Heart left ventricle (tissue), 13 donors: ENCODE results near the gene TMEM171.

Experiments used
- CTCF ChIP-seq, 12 donors: fragments of 200-600 bp; sonication (generic) in 4 of 12; IDR thresholded peaks; one replicate each; pipeline versions ENCODE4 v1.5.0 to v1.8.0; 2018 to 2022; ENCODE audit warnings: antibody characterized with exemption in 12 of 12, mild to moderate bottlenecking in 5 of 12
- POLR2A ChIP-seq, 2 donors: fragments of 450-650 bp; IDR thresholded peaks; one replicate each; pipeline ENCODE4 v1.6.1; 2017; ENCODE audit warnings: antibody characterized with exemption in 2 of 2, mild to moderate bottlenecking in 2 of 2, moderate library complexity in 2 of 2
- donor health status: ischemic (EF 13 %, LVEDD 7.1; RV severe dilation, severe dysfunction).
- donor health status: DM: no; HTN: yes; CAD: no.
- donor health status: DM: no; HTN: no; CAD: no.
- donor health status: ischemic (EF 25% LVEDD 6.9; RV normal size, moderate dysfunction).
- donor health status: ischemic (EF 25% LVEDD 5.7; RV mildly dilated, moderate dysfunction).
- donor health status: ischemic (EF 35%, LVEDD 5.7; RV mildly dilated, moderate dysfunction).
- donor health status: nonischemic (EF 11% LVEDD 7.7; RV severe dilation, severe dysfunction).
- donor health status: DM: yes; HTN: yes; CAD: no.
- donor health status: PGD.
- donor health status: ischemic (EF 29% LVEDD 5.4; RV normal size, mild dysfunction).
- donor health status: nonischemic (EF 23%, LVEDD 6.1; RV moderate dilation, normal function).

- TF ChIP-seq POLR2A (IDR thresholded peaks at IDR 0.05) (no peak), CTCF (IDR thresholded peaks at IDR 0.05) (no peak)
Measured at GRCh38 chr5:73121119-73121463, 716 bp downstream of the TMEM171 start.
